Stimulated activated CD8-positive, alpha-beta memory T cell treated with anti-CD3 and anti-CD28 coated beads, Interleukin-4, amount 100 ng/mL, for 1 hour (primary cell): Measurements from ENCODE around the gene OR52K2.
"Not testable (repeated sequence)": the region's sequence is repeated elsewhere in the genome, so short reads cannot be mapped to it uniquely, and the experiment has no call there.

ENCODE experiments used
- DNase-seq, 2 donors: peaks; one replicate each; pipeline ENCODE4 v3.0.0-alpha.2; 2020; ENCODE audit warnings: low read depth in 2 of 2, low spot score in 1 of 2

Gene OR52K2

GRCh38 chr11:4448995-4449394 lies at the start of gene OR52K2:
Gene OR52K2 (plus strand): TSS chr11:4449295. CDS start chr11:4449340, 45 bp downstream.
- no peak for DNase-seq

GRCh38 chr11:4406206-4406605 lies 42.9 kb upstream of the OR52K2 start:
- DNase-seq, result not testable (repeated sequence)

- no peak for DNase-seq
Measured at GRCh38 chr11:4416306-4416705, 32.8 kb upstream of the OR52K2 start.

- no peak for DNase-seq
Measured at GRCh38 chr11:4416816-4417215, 32.3 kb upstream of the OR52K2 start.

- DNase-seq, result no peak
Measured at GRCh38 chr11:4418403-4418802, 30.7 kb upstream of the OR52K2 start.

GRCh38 chr11:4430051-4430450 lies 19.0 kb upstream of the OR52K2 start:
- DNase-seq, result no peak

GRCh38 chr11:4433856-4434255 lies 15.2 kb upstream of the OR52K2 start:
- DNase-seq, result no peak

GRCh38 chr11:4436411-4436810 lies 12.7 kb upstream of the OR52K2 start:
- DNase-seq, result no peak

GRCh38 chr11:4441515-4441914 lies 7.6 kb upstream of the OR52K2 start:
- no peak for DNase-seq

GRCh38 chr11:4443232-4443891 lies 5.7 kb upstream of the OR52K2 start:
- DNase-seq, result no peak

GRCh38 chr11:4453118-4453517 lies 4.0 kb downstream of the OR52K2 start:
- DNase-seq, result no peak

GRCh38 chr11:4454021-4454420 lies 4.9 kb downstream of the OR52K2 start:
- no peak for DNase-seq

GRCh38 chr11:4455419-4455818 lies 6.3 kb downstream of the OR52K2 start:
- DNase-seq, result no peak

GRCh38 chr11:4459500-4459899 lies 10.4 kb downstream of the OR52K2 start:
- no peak for DNase-seq

- no peak for DNase-seq
Measured at GRCh38 chr11:4460151-4460550, 11.1 kb downstream of the OR52K2 start.

GRCh38 chr11:4464216-4465159 lies 15.4 kb downstream of the OR52K2 start:
- no peak for DNase-seq

- no peak for DNase-seq
Measured at GRCh38 chr11:4465407-4465806, 16.3 kb downstream of the OR52K2 start.

GRCh38 chr11:4466131-4466870 lies 17.2 kb downstream of the OR52K2 start:
- DNase-seq, result no peak

GRCh38 chr11:4466871-4467442 lies 17.9 kb downstream of the OR52K2 start:
- no peak for DNase-seq

- DNase-seq, result no peak
Measured at GRCh38 chr11:4467811-4468606, 18.9 kb downstream of the OR52K2 start.
